Endodermal cell (in vitro differentiated cells): ENCODE data around the gene ZNRF3. TPM values are rescaled to one million over a fixed set of nuclear protein-coding genes. Genes with fewer than 3 reads are reported as not detected.
A peak's percentile ranks its signal among the peaks of the same experiment; 100 is the strongest.

ENCODE experiments used
- DNase-seq: peaks from one replicate; pipeline ENCODE4 v3.0.0-alpha.2; 2017
- H3K27ac ChIP-seq: 2 replicates; pipeline ENCODE4 v1.5.1; 2013; ENCODE audit warnings: mild to moderate bottlenecking, low read depth, low read length, moderate library complexity
- H3K27me3 ChIP-seq: 2 replicates; pipeline ENCODE4 v1.6.1; 2013; ENCODE audit warnings: mild to moderate bottlenecking, low read length, moderate library complexity; ENCODE audit not compliant: insufficient read depth, control insufficient read depth, poor library complexity, severe bottlenecking
- H3K36me3 ChIP-seq: 2 replicates; pipeline ENCODE4 v1.7.0; 2013; ENCODE audit warnings: mild to moderate bottlenecking, low read length, moderate library complexity; ENCODE audit not compliant: control insufficient read depth, insufficient read depth
- H3K4me1 ChIP-seq: one replicate; pipeline ENCODE4 v1.7.0; 2013; ENCODE audit warnings: low read length; ENCODE audit not compliant: control insufficient read depth, insufficient read depth
- H3K4me3 ChIP-seq: 2 replicates; pipeline ENCODE4 v1.5.1; 2013; ENCODE audit warnings: mild to moderate bottlenecking, low read length, moderate library complexity
- H3K9ac ChIP-seq: 2 replicates; pipeline ENCODE4 v1.6.1; 2013; ENCODE audit warnings: mild to moderate bottlenecking, low read length, moderate library complexity; ENCODE audit not compliant: poor library complexity, severe bottlenecking; ENCODE audit errors: extremely low read depth
- H3K9me3 ChIP-seq: 2 replicates; pipeline ENCODE4 v1.6.1; 2013; ENCODE audit warnings: mild to moderate bottlenecking, low read length, moderate library complexity; ENCODE audit not compliant: control insufficient read depth
- H3K27ac Mint-ChIP-seq: 2 replicates; pipeline ENCODE4 v1.8.0; 2020; ENCODE audit warnings: mixed read lengths
- H3K27me3 Mint-ChIP-seq: 2 replicates; pipeline ENCODE4 v1.8.0; 2021; ENCODE audit warnings: mild to moderate bottlenecking, mixed read lengths; ENCODE audit not compliant: insufficient read depth
- H3K36me3 Mint-ChIP-seq: 2 replicates; pipeline ENCODE4 v1.8.0; 2020; ENCODE audit warnings: low read depth, mixed read lengths
- H3K4me1 Mint-ChIP-seq: 2 replicates; pipeline ENCODE4 v1.8.0; 2020; ENCODE audit warnings: mixed read lengths
- H3K4me3 Mint-ChIP-seq: 2 replicates; pipeline ENCODE4 v1.8.0; 2020; ENCODE audit warnings: mild to moderate bottlenecking, moderate library complexity, mixed read lengths
- H3K9me3 Mint-ChIP-seq: 2 replicates; pipeline ENCODE4 v1.8.0; 2020; ENCODE audit warnings: mild to moderate bottlenecking, mixed read lengths
- CTCF ChIP-seq: fragments of 200-600 bp; sonication (generic); conservative IDR thresholded peaks from 2 replicates; pipeline ENCODE4 v1.5.0; 2021; ENCODE audit warnings: antibody characterized with exemption, mild to moderate bottlenecking
- WGBS, 2 experiments: methylation state at CpG; one replicate each; pipeline versions ENCODE4 v1.1.5 to v1.1.7; 2013; ENCODE audit warnings: missing lambda C conversion rate in 2 of 2, mixed read lengths in 1 of 2; ENCODE audit not compliant: insufficient coverage in 1 of 2, insufficient read length in 1 of 2; 5-methylcytosine and 5-hydroxymethylcytosine counted together
- total RNA-seq, 2 donors: library from RNA; stranded (reverse); fragmentation: NEBNext Ultra II Directional in 1 of 2; extraction: Animal tissue kit (Norgen Biotek cat#: 25700) in 1 of 2; gene quantifications; 2 replicates in 1 of 2; 3 replicates in 1 of 2; pipeline ENCODE4 v1.2.1, GENCODE V29; 2021

The ZNRF3 gene
- total RNA-seq, 2 donors from 2014 or later: 15.8 to 19.8 TPM

DNA sequence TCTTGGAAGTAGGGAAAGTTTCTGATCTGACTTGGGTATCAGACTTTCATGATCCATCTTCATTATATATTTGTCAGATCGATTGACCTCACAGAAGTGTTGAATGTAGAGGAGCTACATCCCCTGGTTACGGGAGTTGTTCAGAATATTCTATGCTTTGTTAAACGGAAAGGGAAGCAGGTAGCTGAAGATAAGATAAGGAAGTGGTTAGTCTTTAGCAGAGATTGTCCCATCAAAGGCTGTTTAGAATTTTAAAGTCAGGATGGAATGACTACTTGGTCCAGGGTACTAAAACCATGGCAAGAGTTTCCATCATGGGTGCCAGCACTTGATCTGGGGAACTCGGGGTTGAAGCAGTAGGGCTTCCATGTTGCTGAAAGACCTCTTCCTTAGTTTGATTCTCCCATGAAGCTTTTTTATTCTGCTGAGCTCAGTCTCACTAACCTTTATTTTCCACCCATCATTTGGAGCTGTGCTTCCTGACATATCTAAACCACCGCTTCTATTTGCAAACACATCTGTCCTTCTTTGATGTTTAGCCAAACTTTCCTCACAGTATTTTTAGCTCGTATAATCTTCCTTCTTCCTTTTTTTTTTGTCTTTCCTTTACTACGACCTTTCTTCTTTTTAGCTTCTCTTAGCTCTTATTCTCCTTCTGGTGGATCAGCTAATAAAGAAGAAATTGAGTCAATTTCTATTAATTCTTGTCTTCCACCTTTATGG, 182.3 kb downstream of the ZNRF3 start:
- Histone ChIP-seq H3K27me3 (peaks cover 14% of the 10 kb centered on the region), H3K36me3 (no peaks in the 10 kb centered on the region), H3K9ac (no peak overlapping the region), H3K4me1 (peaks cover 4% of the 10 kb centered on the region), H3K4me3 (no peak overlapping the region), H3K9me3 (no peaks in the 10 kb centered on the region), H3K27ac (no peak overlapping the region)
- peaks cover 17% of the 10 kb centered on the region for H3K27me3 Mint-ChIP-seq
- DNase-seq: no peak
- TF ChIP-seq CTCF: no peak
- H3K36me3 Mint-ChIP-seq: no peaks in the 10 kb centered on the region
- WGBS, 2 experiments: 80 to 85% methylated on average over 5 to 7 of the region's 7 CpGs
- peaks cover 16% of the 10 kb centered on the region for H3K4me1 Mint-ChIP-seq
- no peak overlapping the region for H3K4me3 Mint-ChIP-seq
- no peak overlapping the region for H3K27ac Mint-ChIP-seq
- H3K9me3 Mint-ChIP-seq: no peaks in the 10 kb centered on the region

GRCh38 chr22:29069463-29069862, 186.1 kb downstream of the ZNRF3 start:
- WGBS, 2 experiments: 86 to 88% methylated on average over 4 of the region's 4 CpGs
- DNase-seq: no peak
- no peak overlapping the region for H3K9ac ChIP-seq
- Mint-ChIP-seq H3K36me3 (no peaks in the 10 kb centered on the region), H3K4me3 (no peak overlapping the region), H3K9me3 (no peaks in the 10 kb centered on the region), H3K27ac (no peak overlapping the region), H3K4me1 (peaks cover 19% of the 10 kb centered on the region), H3K27me3 (peaks cover 46% of the 10 kb centered on the region)
- no peaks in the 10 kb centered on the region for H3K4me1 ChIP-seq
- H3K36me3 ChIP-seq: no peaks in the 10 kb centered on the region
- TF ChIP-seq CTCF: no peak
- no peaks in the 10 kb centered on the region for H3K9me3 ChIP-seq
- H3K4me3 ChIP-seq: no peak overlapping the region
- no peak overlapping the region for H3K27ac ChIP-seq
- peaks cover 46% of the 10 kb centered on the region for H3K27me3 ChIP-seq

DNA sequence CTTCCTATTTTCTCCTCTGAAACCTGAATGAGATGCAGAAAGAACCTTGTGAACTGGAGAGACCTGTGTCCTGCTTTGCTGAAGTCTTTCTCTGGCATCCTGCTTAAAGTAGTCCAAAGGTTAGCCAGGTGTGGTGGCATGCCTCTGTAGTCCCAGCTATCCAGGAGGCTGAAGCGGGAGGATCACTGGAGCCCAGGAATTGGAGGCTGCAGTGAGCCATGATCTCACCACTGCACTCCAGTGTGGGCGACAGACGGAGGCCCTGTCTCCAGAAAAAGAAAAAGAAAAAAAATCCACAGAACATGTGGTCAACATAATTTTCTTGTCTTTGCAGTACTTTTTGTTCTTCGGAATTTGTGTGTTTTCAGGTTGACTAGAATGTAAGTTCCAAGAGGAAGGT, 187.1 kb downstream of the ZNRF3 start:
- Histone ChIP-seq H3K9me3 (no peaks in the 10 kb centered on the region), H3K36me3 (no peaks in the 10 kb centered on the region), H3K4me3 (no peak overlapping the region), H3K27me3 (peaks cover 56% of the 10 kb centered on the region), H3K9ac (no peak overlapping the region), H3K27ac (no peak overlapping the region), H3K4me1 (no peaks in the 10 kb centered on the region)
- peaks cover 51% of the 10 kb centered on the region for H3K27me3 Mint-ChIP-seq
- DNase-seq: no peak
- H3K27ac Mint-ChIP-seq: no peak overlapping the region
- no peaks in the 10 kb centered on the region for H3K9me3 Mint-ChIP-seq
- WGBS, 2 experiments: 95 to 98% methylated on average over 3 to 4 of the region's 4 CpGs
- no peaks in the 10 kb centered on the region for H3K36me3 Mint-ChIP-seq
- peak overlapping the region; percentile 46 for H3K4me3 Mint-ChIP-seq
- H3K4me1 Mint-ChIP-seq: peaks cover 20% of the 10 kb centered on the region
- TF ChIP-seq CTCF: no peak
